HepG2 (cell line): ENCODE measurements around the gene WDCP. TPM values are rescaled to one million over a fixed set of nuclear protein-coding genes. Genes with fewer than 3 reads are reported as not detected.
A peak's percentile ranks its signal among the peaks of the same experiment; 100 is the strongest.

Experiments
- ATF1 ChIP-seq: IDR thresholded peaks from 2 replicates; pipeline ENCODE4 v1.6.1; 2016; ENCODE audit warnings: mild to moderate bottlenecking, control low read depth
- ELF1 ChIP-seq: sonication (generic); formaldehyde crosslinking; IDR thresholded peaks from 2 replicates; pipeline ENCODE4 v1.4.0; 2020; ENCODE audit warnings: missing genetic modification reagents
- ERF ChIP-seq: IDR thresholded peaks from 2 replicates; pipeline ENCODE4 v1.6.1; 2018; ENCODE audit warnings: missing biosample characterization, missing genetic modification reagents
- GATAD2A ChIP-seq: IDR thresholded peaks from 2 replicates; pipeline ENCODE4 v1.6.1; 2016
- HMG20B ChIP-seq: conservative IDR thresholded peaks from 2 replicates; pipeline ENCODE4 v1.6.1; 2016; ENCODE audit warnings: missing genetic modification reagents, missing compliant biosample characterization
- PHB2 ChIP-seq: fragments of 450-650 bp; IDR thresholded peaks from 2 replicates; pipeline ENCODE4 v1.6.1; 2018; ENCODE audit not compliant: partially characterized antibody
- PHF21A ChIP-seq: sonication (generic); formaldehyde crosslinking; IDR thresholded peaks from 2 replicates; pipeline ENCODE4 v1.5.0; 2020; ENCODE audit warnings: mild to moderate bottlenecking, missing genetic modification reagents
- RARA ChIP-seq: IDR thresholded peaks from 2 replicates; pipeline ENCODE4 v1.6.1; 2016; ENCODE audit warnings: missing genetic modification reagents, missing compliant biosample characterization
- RCOR2 ChIP-seq: IDR thresholded peaks from 2 replicates; pipeline ENCODE4 v1.6.1; 2016; ENCODE audit warnings: missing biosample characterization, missing genetic modification reagents
- RFX3 ChIP-seq: IDR thresholded peaks from 2 replicates; pipeline ENCODE4 v1.6.1; 2016; ENCODE audit warnings: missing biosample characterization, missing genetic modification reagents
- TSC22D2 ChIP-seq: sonication (generic); formaldehyde crosslinking; IDR thresholded peaks from 2 replicates; pipeline ENCODE4 v1.5.1; 2020; ENCODE audit warnings: missing genetic modification reagents, mild to moderate bottlenecking, borderline replicate concordance
- ZFYVE20 ChIP-seq: sonication (generic); formaldehyde crosslinking; IDR thresholded peaks from 2 replicates; pipeline ENCODE4 v1.8.0; 2023; ENCODE audit warnings: low read depth, mild to moderate bottlenecking, moderate library complexity, missing genetic modification reagents, borderline replicate concordance
- ZMYM4 ChIP-seq: sonication (generic); formaldehyde crosslinking; IDR thresholded peaks from 2 replicates; pipeline ENCODE4 v1.8.1; 2023; ENCODE audit warnings: mild to moderate bottlenecking, missing genetic modification reagents
- ZNF10 ChIP-seq: sonication (generic); formaldehyde crosslinking; IDR thresholded peaks from 2 replicates; pipeline ENCODE4 v1.4.0; 2020; ENCODE audit warnings: mild to moderate bottlenecking, low read depth, missing genetic modification reagents, borderline replicate concordance
- ZNF331 ChIP-seq: sonication (generic); formaldehyde crosslinking; IDR thresholded peaks from 2 replicates; pipeline ENCODE4 v1.4.0; 2020; ENCODE audit warnings: missing genetic modification reagents
- ZNF570 ChIP-seq: sonication (generic); formaldehyde crosslinking; IDR thresholded peaks from 2 replicates; pipeline ENCODE4 v1.4.0; 2020; ENCODE audit warnings: mild to moderate bottlenecking, missing genetic modification reagents, borderline replicate concordance
- ZNF615 ChIP-seq: sonication (generic); formaldehyde crosslinking; IDR thresholded peaks from 2 replicates; pipeline ENCODE4 v1.5.0; 2020; ENCODE audit warnings: mild to moderate bottlenecking, missing genetic modification reagents, borderline replicate concordance
- ZNF879 ChIP-seq: sonication (generic); formaldehyde crosslinking; IDR thresholded peaks from 2 replicates; pipeline ENCODE4 v1.8.1; 2023; ENCODE audit warnings: missing genetic modification reagents
- ZSCAN9 ChIP-seq: IDR thresholded peaks from 2 replicates; pipeline ENCODE4 v1.6.1; 2016; ENCODE audit warnings: borderline replicate concordance
- polyA plus RNA-seq, 8 experiments: library from polyadenylated mRNA; depleted of rRNA in 3 of 8; stranded (reverse) in 7 of 8; unstranded in 1 of 8; fragments of >200 nt; fragmentation: Illumina TruSeq in 4 of 8; extraction: Trizol in 4 of 8; gene quantifications; 2 replicates each; pipeline versions ENCODE4 v1.2.1 to v1.2.3, GENCODE V29; 2011 to 2016; ENCODE audit warnings: low read depth in 4 of 8, missing spikeins in 1 of 8, mixed read lengths in 1 of 8; ENCODE audit not compliant: insufficient read depth in 1 of 8
- total RNA-seq, 5 experiments: library from RNA; depleted of rRNA; stranded (reverse); fragments of >200 nt; fragmentation: Illumina TruSeq; extraction: Trizol; gene quantifications; 2 replicates each; pipeline ENCODE4 v1.2.3, GENCODE V29; 2016; ENCODE audit warnings: low read depth in 1 of 5
- TF ChIP-seq, protein P1 (sequence below): IDR thresholded peaks from 2 replicates; pipeline ENCODE4 v1.6.1; 2016; ENCODE audit warnings: control low read depth
- TF ChIP-seq, protein P2 (sequence below): IDR thresholded peaks from 2 replicates; pipeline ENCODE4 v1.6.1; 2016; ENCODE audit warnings: missing compliant biosample characterization, missing genetic modification reagents, borderline replicate concordance
- TF ChIP-seq, protein P3 (sequence below): sonication (generic); formaldehyde crosslinking; IDR thresholded peaks from 2 replicates; pipeline ENCODE4 v1.5.1; 2020; ENCODE audit warnings: mild to moderate bottlenecking, missing genetic modification reagents, moderate library complexity
- TF ChIP-seq, protein P4 (sequence below): sonication (generic); formaldehyde crosslinking; IDR thresholded peaks from 2 replicates; pipeline ENCODE4 v1.4.0; 2020; ENCODE audit warnings: mild to moderate bottlenecking, low read depth, missing genetic modification reagents

WDCP gene
- total and polyA plus RNA-seq, 2 of the 13 experiments (the other 11 are each of a cell fraction or from before 2014, with no cell fraction given): 17.4 to 22.6 TPM

DNA sequence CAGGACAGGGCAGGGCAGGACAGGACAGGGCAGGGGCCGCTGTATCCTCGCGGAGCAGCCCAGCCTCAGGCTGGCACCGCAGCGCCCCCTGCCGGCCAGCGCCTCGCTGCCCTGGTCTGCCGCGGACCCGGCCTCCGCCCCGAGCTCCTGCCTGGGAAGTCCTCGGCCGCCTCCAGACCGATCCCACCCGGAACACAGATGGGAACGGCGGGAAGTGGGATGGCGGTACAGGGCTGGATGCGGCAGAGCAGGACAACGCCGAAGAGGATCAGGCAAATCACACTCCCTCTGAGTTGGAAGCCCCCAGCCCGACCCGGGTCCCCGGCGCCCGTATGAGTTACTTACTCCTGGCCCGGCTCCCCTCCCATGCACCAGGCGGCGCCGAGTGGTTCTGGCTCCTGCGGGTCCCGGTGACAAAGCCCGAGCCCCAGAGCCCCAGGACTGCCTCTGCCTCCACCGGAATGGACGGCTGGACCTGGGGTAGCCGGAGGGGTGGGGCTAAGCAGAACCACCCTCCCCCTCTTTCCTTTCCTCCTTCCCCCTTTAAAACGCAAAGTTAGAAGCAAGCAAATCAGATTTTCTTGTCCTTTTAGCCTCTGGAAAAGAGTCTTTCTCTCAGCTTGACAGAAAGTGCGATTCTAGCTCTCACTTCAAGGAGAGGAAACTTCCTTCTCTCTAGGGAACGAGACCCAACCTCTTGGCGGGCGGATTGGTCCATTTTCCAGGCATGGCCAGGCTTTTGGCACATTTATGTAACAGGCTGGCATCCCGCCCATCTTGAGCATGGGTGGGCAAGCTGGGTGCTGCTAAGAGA is 37.4 kb upstream of the WDCP start, which contains the start of gene TP53I3 (continued):
- TF ChIP-seq ZFYVE20 (CRISPR knock-in tag) (no peak), TSC22D2 (CRISPR knock-in tag) (no peak), ZMYM4 (CRISPR knock-in tag) (peak; percentile 78), RCOR2 (CRISPR knock-in tag) (no peak; the same call in 1 of the 2 replicates), ELF1 (CRISPR knock-in tag) (peak; percentile 72), ATF1 (CRISPR knock-in tag) (no peak), PHF21A (CRISPR knock-in tag) (peak; percentile 93), ZNF331 (CRISPR knock-in tag) (peak; percentile 50; the same call in 1 of the 2 replicates), ZNF10 (CRISPR knock-in tag) (no peak), ZNF879 (CRISPR knock-in tag) (no peak), ERF (CRISPR knock-in tag) (peak; percentile 38), HMG20B (CRISPR knock-in tag) (peak; percentile 19; the same call in 1 of the 2 replicates), RARA (peak; percentile 15; the same call in 1 of the 2 replicates), RFX3 (CRISPR knock-in tag) (peak; percentile 4; the same call in 1 of the 2 replicates), GATAD2A (CRISPR knock-in tag) (peak; percentile 63; the same call in 1 of the 2 replicates), ZNF615 (no peak), ZSCAN9 (CRISPR knock-in tag) (no peak), ZNF570 (no peak), PHB2 (no peak)
- TF ChIP-seq, protein P1, sequence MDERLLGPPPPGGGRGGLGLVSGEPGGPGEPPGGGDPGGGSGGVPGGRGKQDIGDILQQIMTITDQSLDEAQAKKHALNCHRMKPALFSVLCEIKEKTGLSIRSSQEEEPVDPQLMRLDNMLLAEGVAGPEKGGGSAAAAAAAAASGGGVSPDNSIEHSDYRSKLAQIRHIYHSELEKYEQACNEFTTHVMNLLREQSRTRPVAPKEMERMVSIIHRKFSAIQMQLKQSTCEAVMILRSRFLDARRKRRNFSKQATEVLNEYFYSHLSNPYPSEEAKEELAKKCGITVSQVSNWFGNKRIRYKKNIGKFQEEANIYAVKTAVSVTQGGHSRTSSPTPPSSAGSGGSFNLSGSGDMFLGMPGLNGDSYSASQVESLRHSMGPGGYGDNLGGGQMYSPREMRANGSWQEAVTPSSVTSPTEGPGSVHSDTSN (CRISPR knock-in tag): no peak
- TF ChIP-seq, protein P2, sequence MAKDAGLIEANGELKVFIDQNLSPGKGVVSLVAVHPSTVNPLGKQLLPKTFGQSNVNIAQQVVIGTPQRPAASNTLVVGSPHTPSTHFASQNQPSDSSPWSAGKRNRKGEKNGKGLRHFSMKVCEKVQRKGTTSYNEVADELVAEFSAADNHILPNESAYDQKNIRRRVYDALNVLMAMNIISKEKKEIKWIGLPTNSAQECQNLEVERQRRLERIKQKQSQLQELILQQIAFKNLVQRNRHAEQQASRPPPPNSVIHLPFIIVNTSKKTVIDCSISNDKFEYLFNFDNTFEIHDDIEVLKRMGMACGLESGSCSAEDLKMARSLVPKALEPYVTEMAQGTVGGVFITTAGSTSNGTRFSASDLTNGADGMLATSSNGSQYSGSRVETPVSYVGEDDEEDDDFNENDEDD (CRISPR knock-in tag): peak; percentile 30; the same call in 1 of the 2 replicates
- TF ChIP-seq, protein P3, sequence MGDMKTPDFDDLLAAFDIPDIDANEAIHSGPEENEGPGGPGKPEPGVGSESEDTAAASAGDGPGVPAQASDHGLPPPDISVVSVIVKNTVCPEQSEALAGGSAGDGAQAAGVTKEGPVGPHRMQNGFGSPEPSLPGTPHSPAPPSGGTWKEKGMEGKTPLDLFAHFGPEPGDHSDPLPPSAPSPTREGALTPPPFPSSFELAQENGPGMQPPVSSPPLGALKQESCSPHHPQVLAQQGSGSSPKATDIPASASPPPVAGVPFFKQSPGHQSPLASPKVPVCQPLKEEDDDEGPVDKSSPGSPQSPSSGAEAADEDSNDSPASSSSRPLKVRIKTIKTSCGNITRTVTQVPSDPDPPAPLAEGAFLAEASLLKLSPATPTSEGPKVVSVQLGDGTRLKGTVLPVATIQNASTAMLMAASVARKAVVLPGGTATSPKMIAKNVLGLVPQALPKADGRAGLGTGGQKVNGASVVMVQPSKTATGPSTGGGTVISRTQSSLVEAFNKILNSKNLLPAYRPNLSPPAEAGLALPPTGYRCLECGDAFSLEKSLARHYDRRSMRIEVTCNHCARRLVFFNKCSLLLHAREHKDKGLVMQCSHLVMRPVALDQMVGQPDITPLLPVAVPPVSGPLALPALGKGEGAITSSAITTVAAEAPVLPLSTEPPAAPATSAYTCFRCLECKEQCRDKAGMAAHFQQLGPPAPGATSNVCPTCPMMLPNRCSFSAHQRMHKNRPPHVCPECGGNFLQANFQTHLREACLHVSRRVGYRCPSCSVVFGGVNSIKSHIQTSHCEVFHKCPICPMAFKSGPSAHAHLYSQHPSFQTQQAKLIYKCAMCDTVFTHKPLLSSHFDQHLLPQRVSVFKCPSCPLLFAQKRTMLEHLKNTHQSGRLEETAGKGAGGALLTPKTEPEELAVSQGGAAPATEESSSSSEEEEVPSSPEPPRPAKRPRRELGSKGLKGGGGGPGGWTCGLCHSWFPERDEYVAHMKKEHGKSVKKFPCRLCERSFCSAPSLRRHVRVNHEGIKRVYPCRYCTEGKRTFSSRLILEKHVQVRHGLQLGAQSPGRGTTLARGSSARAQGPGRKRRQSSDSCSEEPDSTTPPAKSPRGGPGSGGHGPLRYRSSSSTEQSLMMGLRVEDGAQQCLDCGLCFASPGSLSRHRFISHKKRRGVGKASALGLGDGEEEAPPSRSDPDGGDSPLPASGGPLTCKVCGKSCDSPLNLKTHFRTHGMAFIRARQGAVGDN (CRISPR knock-in tag): peak; percentile 96
- TF ChIP-seq, protein P4, sequence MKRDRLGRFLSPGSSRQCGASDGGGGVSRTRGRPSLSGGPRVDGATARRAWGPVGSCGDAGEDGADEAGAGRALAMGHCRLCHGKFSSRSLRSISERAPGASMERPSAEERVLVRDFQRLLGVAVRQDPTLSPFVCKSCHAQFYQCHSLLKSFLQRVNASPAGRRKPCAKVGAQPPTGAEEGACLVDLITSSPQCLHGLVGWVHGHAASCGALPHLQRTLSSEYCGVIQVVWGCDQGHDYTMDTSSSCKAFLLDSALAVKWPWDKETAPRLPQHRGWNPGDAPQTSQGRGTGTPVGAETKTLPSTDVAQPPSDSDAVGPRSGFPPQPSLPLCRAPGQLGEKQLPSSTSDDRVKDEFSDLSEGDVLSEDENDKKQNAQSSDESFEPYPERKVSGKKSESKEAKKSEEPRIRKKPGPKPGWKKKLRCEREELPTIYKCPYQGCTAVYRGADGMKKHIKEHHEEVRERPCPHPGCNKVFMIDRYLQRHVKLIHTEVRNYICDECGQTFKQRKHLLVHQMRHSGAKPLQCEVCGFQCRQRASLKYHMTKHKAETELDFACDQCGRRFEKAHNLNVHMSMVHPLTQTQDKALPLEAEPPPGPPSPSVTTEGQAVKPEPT: peak; percentile 4; the same call in 1 of the 2 replicates
